HCT116 (cell line): Measurements from ENCODE around the gene CCS.

Experiments used
- CTCF ChIP-seq, 3 experiments: fragments of 200-600 bp in 1 of 3; sonication (generic) in 1 of 3; IDR thresholded peaks in 2 of 3; conservative IDR thresholded peaks in 1 of 3; 2 replicates each; pipeline ENCODE4 v1.5.1; 2012 to 2017; ENCODE audit warnings: low read depth in 2 of 3, low read length in 2 of 3, antibody characterized with exemption in 1 of 3, borderline replicate concordance in 1 of 3, control low read depth in 1 of 3, mild to moderate bottlenecking in 1 of 3, mixed read lengths in 1 of 3, mixed run types in 1 of 3, moderate library complexity in 1 of 3; ENCODE audit not compliant: insufficient read depth in 1 of 3
- EZH2 ChIP-seq: fragments of 200-600 bp; sonication (generic); IDR thresholded peaks from 2 replicates; pipeline ENCODE4 v1.6.1; 2017; ENCODE audit warnings: antibody characterized with exemption, mixed run types
- JUND ChIP-seq: IDR thresholded peaks from 2 replicates; pipeline ENCODE4 v1.6.1; 2012
- MAX ChIP-seq: IDR thresholded peaks from 2 replicates; pipeline ENCODE4 v1.6.1; 2012

GRCh38 chr11:66593650-66594049 lies 665 bp downstream of the CCS start:
- TF ChIP-seq EZH2 (no peak), CTCF (IDR thresholded peaks at IDR 0.05 in 2 of 3, conservative IDR thresholded peaks at IDR 0.05 in 1 of 3; ENCODE audit: borderline replicate concordance in 1 of 3, insufficient read depth in 1 of 3, low read depth in 2 of 3, low read length in 2 of 3) (no peak), MAX (no peak), JUND (no peak)
